Measurements from ENCODE around the gene FOXN3. TPM values are rescaled to one million over a fixed set of nuclear protein-coding genes. Genes with fewer than 3 reads are reported as not detected.

FOXN3 gene
- total and polyA plus RNA-seq, 10 of the 15 experiments (the other 5 are each of a cell fraction or from before 2014, with no cell fraction given), result 4.5 to 68.9 (median 29.7) TPM

DNA sequence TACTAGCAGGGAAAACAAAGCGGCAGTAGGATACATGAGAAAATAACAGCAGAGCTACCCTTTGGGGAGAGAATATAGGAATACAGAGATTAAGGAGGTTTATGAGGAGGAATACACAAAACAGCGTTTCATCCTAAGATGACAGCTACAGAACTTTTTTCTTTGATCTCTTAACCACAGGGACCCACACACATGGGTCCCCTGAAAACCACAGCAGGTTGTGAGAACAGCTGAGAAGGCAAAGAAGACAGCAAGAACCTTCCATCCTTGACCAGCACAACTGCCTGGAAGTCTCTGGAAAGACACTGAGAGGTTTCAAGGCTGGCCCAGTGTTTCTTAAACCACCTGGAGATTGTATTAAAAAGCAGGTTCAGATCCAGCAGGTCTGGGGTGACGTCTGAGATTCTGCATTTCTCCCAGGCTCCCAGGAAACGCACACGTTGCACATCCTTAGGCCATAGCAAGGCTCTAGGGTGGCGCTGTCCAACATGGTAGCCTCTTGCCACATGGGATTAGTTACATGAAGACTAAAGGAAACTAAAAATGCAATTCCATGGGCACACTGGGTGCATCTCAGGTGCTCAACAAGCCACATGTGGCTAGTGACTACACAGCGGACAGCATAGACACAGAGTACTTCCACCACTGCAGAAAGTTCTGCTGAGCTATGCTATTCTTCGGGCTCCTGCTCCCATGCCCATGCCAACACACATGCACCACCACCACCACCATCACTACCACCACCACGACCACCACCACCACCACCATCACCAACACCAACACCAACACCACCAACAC is 92.3 kb downstream of the FOXN3 start (continued):
- no peak for TF ChIP-seq RELA (IDR thresholded peaks at IDR 0.05; ENCODE audit: borderline replicate concordance, partially characterized antibody)
- TF ChIP-seq, protein P1, sequence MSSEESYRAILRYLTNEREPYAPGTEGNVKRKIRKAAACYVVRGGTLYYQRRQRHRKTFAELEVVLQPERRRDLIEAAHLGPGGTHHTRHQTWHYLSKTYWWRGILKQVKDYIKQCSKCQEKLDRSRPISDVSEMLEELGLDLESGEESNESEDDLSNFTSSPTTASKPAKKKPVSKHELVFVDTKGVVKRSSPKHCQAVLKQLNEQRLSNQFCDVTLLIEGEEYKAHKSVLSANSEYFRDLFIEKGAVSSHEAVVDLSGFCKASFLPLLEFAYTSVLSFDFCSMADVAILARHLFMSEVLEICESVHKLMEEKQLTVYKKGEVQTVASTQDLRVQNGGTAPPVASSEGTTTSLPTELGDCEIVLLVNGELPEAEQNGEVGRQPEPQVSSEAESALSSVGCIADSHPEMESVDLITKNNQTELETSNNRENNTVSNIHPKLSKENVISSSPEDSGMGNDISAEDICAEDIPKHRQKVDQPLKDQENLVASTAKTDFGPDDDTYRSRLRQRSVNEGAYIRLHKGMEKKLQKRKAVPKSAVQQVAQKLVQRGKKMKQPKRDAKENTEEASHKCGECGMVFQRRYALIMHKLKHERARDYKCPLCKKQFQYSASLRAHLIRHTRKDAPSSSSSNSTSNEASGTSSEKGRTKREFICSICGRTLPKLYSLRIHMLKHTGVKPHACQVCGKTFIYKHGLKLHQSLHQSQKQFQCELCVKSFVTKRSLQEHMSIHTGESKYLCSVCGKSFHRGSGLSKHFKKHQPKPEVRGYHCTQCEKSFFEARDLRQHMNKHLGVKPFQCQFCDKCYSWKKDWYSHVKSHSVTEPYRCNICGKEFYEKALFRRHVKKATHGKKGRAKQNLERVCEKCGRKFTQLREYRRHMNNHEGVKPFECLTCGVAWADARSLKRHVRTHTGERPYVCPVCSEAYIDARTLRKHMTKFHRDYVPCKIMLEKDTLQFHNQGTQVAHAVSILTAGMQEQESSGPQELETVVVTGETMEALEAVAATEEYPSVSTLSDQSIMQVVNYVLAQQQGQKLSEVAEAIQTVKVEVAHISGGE (CRISPR knock-in tag; IDR thresholded peaks at IDR 0.05), result no peak
- peak; percentile 98 for TF ChIP-seq TCF7 (IDR thresholded peaks at IDR 0.05; ENCODE audit: borderline replicate concordance)
- TF ChIP-seq SREBF2 (IDR thresholded peaks at IDR 0.05; ENCODE audit: low read length), result no peak
- TF ChIP-seq RUNX3 (IDR thresholded peaks at IDR 0.05; ENCODE audit: low read length), result peak; percentile 100
- no peak for TF ChIP-seq TAF1 (IDR thresholded peaks at IDR 0.05; ENCODE audit: borderline replicate concordance, low read depth, low read length)
- peak; percentile 33 to 48; a peak in 2 of 4 replicates for TF ChIP-seq IKZF2 (IDR thresholded peaks at IDR 0.05)
- TF ChIP-seq, protein P2, sequence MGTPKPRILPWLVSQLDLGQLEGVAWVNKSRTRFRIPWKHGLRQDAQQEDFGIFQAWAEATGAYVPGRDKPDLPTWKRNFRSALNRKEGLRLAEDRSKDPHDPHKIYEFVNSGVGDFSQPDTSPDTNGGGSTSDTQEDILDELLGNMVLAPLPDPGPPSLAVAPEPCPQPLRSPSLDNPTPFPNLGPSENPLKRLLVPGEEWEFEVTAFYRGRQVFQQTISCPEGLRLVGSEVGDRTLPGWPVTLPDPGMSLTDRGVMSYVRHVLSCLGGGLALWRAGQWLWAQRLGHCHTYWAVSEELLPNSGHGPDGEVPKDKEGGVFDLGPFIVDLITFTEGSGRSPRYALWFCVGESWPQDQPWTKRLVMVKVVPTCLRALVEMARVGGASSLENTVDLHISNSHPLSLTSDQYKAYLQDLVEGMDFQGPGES (IDR thresholded peaks at IDR 0.05), result no peak
- peak in 1 of 2 experiments; percentile 65; a peak in 1 of 4 replicates for TF ChIP-seq CEBPB (IDR thresholded peaks at IDR 0.05; ENCODE audit: borderline replicate concordance in 1 of 2, low read depth in 2 of 2, low read length in 2 of 2)
- TF ChIP-seq FOXM1 (IDR thresholded peaks at IDR 0.05; ENCODE audit: low read depth, low read length), result peak; percentile 80
- no peak for TF ChIP-seq SUZ12 (IDR thresholded peaks at IDR 0.05; ENCODE audit: unreplicated experiment)
- TF ChIP-seq, protein P3, sequence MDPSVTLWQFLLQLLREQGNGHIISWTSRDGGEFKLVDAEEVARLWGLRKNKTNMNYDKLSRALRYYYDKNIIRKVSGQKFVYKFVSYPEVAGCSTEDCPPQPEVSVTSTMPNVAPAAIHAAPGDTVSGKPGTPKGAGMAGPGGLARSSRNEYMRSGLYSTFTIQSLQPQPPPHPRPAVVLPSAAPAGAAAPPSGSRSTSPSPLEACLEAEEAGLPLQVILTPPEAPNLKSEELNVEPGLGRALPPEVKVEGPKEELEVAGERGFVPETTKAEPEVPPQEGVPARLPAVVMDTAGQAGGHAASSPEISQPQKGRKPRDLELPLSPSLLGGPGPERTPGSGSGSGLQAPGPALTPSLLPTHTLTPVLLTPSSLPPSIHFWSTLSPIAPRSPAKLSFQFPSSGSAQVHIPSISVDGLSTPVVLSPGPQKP (IDR thresholded peaks at IDR 0.05; ENCODE audit: low read depth, low read length), result no peak
- TF ChIP-seq NBN (IDR thresholded peaks at IDR 0.05), result no peak
- TF ChIP-seq IRF4 (IDR thresholded peaks at IDR 0.05; ENCODE audit: low read depth, low read length), result peak; percentile 33; the same call in 1 of the 2 replicates
- no peak for TF ChIP-seq SMC3 (IDR thresholded peaks at IDR 0.05; ENCODE audit: borderline replicate concordance, low read length)
- no peak for TF ChIP-seq NFYA (IDR thresholded peaks at IDR 0.05; ENCODE audit: borderline replicate concordance, low read depth, low read length)
- peak; percentile 88; the same call in 1 of the 2 replicates for TF ChIP-seq MTA3 (IDR thresholded peaks at IDR 0.05; ENCODE audit: borderline replicate concordance, low read length)
- TF ChIP-seq DPF2 (IDR thresholded peaks at IDR 0.05), result no peak
- TF ChIP-seq ATF7 (IDR thresholded peaks at IDR 0.05; ENCODE audit: low read depth), result no peak
- no peak for TF ChIP-seq POLR2A (IDR thresholded peaks at IDR 0.05; ENCODE audit: low read depth, low read length)
- TF ChIP-seq NR2F1 (conservative IDR thresholded peaks at IDR 0.05), result no peak
- no peak for TF ChIP-seq FOS (IDR thresholded peaks at IDR 0.05; ENCODE audit: borderline replicate concordance, extremely low read depth, insufficient read length)
- TF ChIP-seq EED (IDR thresholded peaks at IDR 0.05; ENCODE audit: low read depth), result peak; percentile 78
- TF ChIP-seq RB1 (IDR thresholded peaks at IDR 0.05; ENCODE audit: borderline replicate concordance), result no peak
- no peak for TF ChIP-seq LARP7 (IDR thresholded peaks at IDR 0.05)
- no peak for TF ChIP-seq POLR2AphosphoS5 (IDR thresholded peaks at IDR 0.05; ENCODE audit: low read length)
- TF ChIP-seq EZH2 (IDR thresholded peaks at IDR 0.05; ENCODE audit: borderline replicate concordance, control insufficient read depth, low read depth, low read length), result no peak
- TF ChIP-seq GATAD2B (conservative IDR thresholded peaks at IDR 0.05; ENCODE audit: low read depth), result no peak
